SK-N-MC (cell line): ENCODE data around the gene CTNNA3.

Experiments used
- EZH2 ChIP-seq: fragments of 200-600 bp; sonication (generic); IDR thresholded peaks from one replicate; pipeline ENCODE4 v1.6.1; 2017; ENCODE audit warnings: antibody characterized with exemption
- POLR2AphosphoS5 ChIP-seq: IDR thresholded peaks from 2 replicates; pipeline ENCODE4 v1.6.1; 2012; ENCODE audit warnings: mild to moderate bottlenecking, low read depth, low read length, borderline replicate concordance

- TF ChIP-seq EZH2: no peak
- no peak for TF ChIP-seq POLR2AphosphoS5
These were observed 1467.1 kb downstream of the CTNNA3 start for GRCh38 chr10:66228887-66229286.
